B cell (primary cell): ENCODE measurements around the gene RNF26. TPM values are rescaled to one million over a fixed set of nuclear protein-coding genes. Genes with fewer than 3 reads are reported as not detected.

Experiments
- ATAC-seq: fragments of 200-7000 bp; cut with Tn5 transposase; one replicate; pipeline ENCODE4 v1.10.0; 2021; ENCODE audit warnings: low read depth, mild to moderate bottlenecking, moderate number of reproducible peaks, moderate library complexity
- CTCF ChIA-PET: fragments of 350-600 bp; sonication (Branson Sonifier 250); formaldehyde crosslinking; loops from one replicate; lab custom pipeline; 2021; ENCODE audit warnings: antibody characterized with exemption, inconsistent platforms; lab: Charles Lee
- POLR2A ChIA-PET: fragments of 350-600 bp; sonication (Branson Sonifier 250); formaldehyde crosslinking; loops from one replicate; lab custom pipeline; 2021; ENCODE audit warnings: antibody characterized with exemption; lab: Charles Lee
- DNase-seq: peaks from one replicate; pipeline ENCODE4 v3.0.0; 2013
- H2AFZ ChIP-seq: 2 replicates; pipeline ENCODE4 v1.6.1; 2012; ENCODE audit warnings: mild to moderate bottlenecking, low read depth, low read length; ENCODE audit not compliant: insufficient read depth, poor library complexity, severe bottlenecking
- H3K27ac ChIP-seq, 2 donors: 1 replicate in 1 of 2; 2 replicates in 1 of 2; pipeline ENCODE4 v1.5.1; 2012 to 2013; ENCODE audit warnings: low read length in 2 of 2, mild to moderate bottlenecking in 2 of 2, moderate library complexity in 1 of 2
- H3K27me3 ChIP-seq, 4 experiments: fragments of 200-600 bp in 1 of 4; sonication (generic) in 1 of 4; replicated peaks in 1 of 4; 1 replicate in 2 of 4; 2 replicates in 2 of 4; pipeline versions ENCODE4 v1.6.1 to v1.7.0; 2013 to 2016; ENCODE audit warnings: low read length in 3 of 4, mild to moderate bottlenecking in 2 of 4, mixed read lengths in 1 of 4, moderate library complexity in 1 of 4; ENCODE audit not compliant: insufficient read depth in 4 of 4, control insufficient read depth in 3 of 4; ENCODE audit errors: control extremely low read depth in 1 of 4
- H3K36me3 ChIP-seq, 2 experiments: replicated peaks in 1 of 2; 1 replicate in 1 of 2; 2 replicates in 1 of 2; pipeline versions ENCODE4 v1.6.1 to v1.7.1; 2013; ENCODE audit warnings: low read length in 1 of 2; ENCODE audit not compliant: insufficient read depth in 2 of 2, control insufficient read depth in 1 of 2; ENCODE audit errors: control extremely low read depth in 1 of 2, extremely low read depth in 1 of 2
- H3K4me1 ChIP-seq, 2 donors: fragments of 200-600 bp in 1 of 2; sonication (generic) in 1 of 2; 1 replicate in 1 of 2; 2 replicates in 1 of 2; pipeline versions ENCODE4 v1.5.1 to v1.6.1; 2013 to 2017; ENCODE audit warnings: low read length in 2 of 2; ENCODE audit not compliant: control insufficient read depth in 2 of 2, insufficient read depth in 2 of 2
- H3K4me2 ChIP-seq: replicated peaks from 2 replicates; pipeline ENCODE3; 2012; ENCODE audit warnings: mild to moderate bottlenecking, low read depth, low read length; ENCODE audit not compliant: poor library complexity, severe bottlenecking
- H3K4me3 ChIP-seq, 5 experiments: fragments of 200-600 bp in 1 of 5; sonication (generic) in 1 of 5; 1 replicate in 3 of 5; 2 replicates in 2 of 5; pipeline versions ENCODE4 v1.5.1 to v1.7.0; 2011 to 2016; ENCODE audit warnings: low read length in 4 of 5, mild to moderate bottlenecking in 4 of 5, low read depth in 2 of 5, control low read depth in 1 of 5, moderate library complexity in 1 of 5; ENCODE audit not compliant: insufficient read depth in 1 of 5; ENCODE audit errors: control extremely low read depth in 1 of 5, extremely low read depth in 1 of 5
- H3K79me2 ChIP-seq: fragments of 200-600 bp; sonication (generic); one replicate; pipeline ENCODE4 v1.6.0; 2016; ENCODE audit warnings: low read length; ENCODE audit not compliant: control insufficient read depth, insufficient read depth
- H3K9ac ChIP-seq: fragments of 200-600 bp; sonication (generic); 2 replicates; pipeline ENCODE4 v1.6.1; 2017; ENCODE audit warnings: mild to moderate bottlenecking, low read length, moderate library complexity
- H3K9me3 ChIP-seq, 3 donors: one replicate each; pipeline versions ENCODE4 v1.6.1 to v1.7.1; 2013; ENCODE audit warnings: low read length in 2 of 3; ENCODE audit not compliant: control insufficient read depth in 2 of 3, insufficient read depth in 1 of 3; ENCODE audit errors: control extremely low read depth in 1 of 3
- H4K20me1 ChIP-seq: 2 replicates; pipeline ENCODE4 v1.6.0; 2012; ENCODE audit warnings: mild to moderate bottlenecking, low read length; ENCODE audit not compliant: insufficient read depth, control insufficient read depth, poor library complexity, severe bottlenecking
- H3K27ac Mint-ChIP-seq: one replicate; pipeline ENCODE4 v1.8.0; 2021; ENCODE audit warnings: mixed read lengths
- H3K27me3 Mint-ChIP-seq: one replicate; pipeline ENCODE4 v1.8.0; 2021; ENCODE audit warnings: mixed read lengths
- H3K4me1 Mint-ChIP-seq: one replicate; pipeline ENCODE4 v1.8.0; 2021; ENCODE audit warnings: mixed read lengths
- H3K4me3 Mint-ChIP-seq: one replicate; pipeline ENCODE4 v1.8.0; 2021; ENCODE audit warnings: mixed read lengths
- H3K9me3 Mint-ChIP-seq: one replicate; pipeline ENCODE4 v1.8.0; 2022; ENCODE audit warnings: mixed read lengths; ENCODE audit not compliant: insufficient read depth
- CTCF ChIP-seq: fragments of 200-600 bp; IDR thresholded peaks from one replicate; pipeline ENCODE4 v1.8.0; 2022; ENCODE audit warnings: antibody characterized with exemption, mild to moderate bottlenecking
- EZH2 ChIP-seq: IDR thresholded peaks from 2 replicates; pipeline ENCODE4 v1.6.1; 2012; ENCODE audit warnings: borderline replicate concordance, low read depth, mild to moderate bottlenecking, moderate library complexity, low read length; ENCODE audit not compliant: insufficient read depth, poor library complexity, severe bottlenecking
- WGBS: methylation state at CpG from one replicate; pipeline ENCODE4 v1.1.5; 2013; ENCODE audit warnings: missing lambda C conversion rate; ENCODE audit not compliant: insufficient coverage; 5-methylcytosine and 5-hydroxymethylcytosine counted together
- intact Hi-C: fragments of 100-400 bp; cut with micrococcal nuclease; formaldehyde crosslinking; loops from one replicate; pipeline ENCODE4 v1.10.0; 2022
- polyA plus RNA-seq: library from polyadenylated mRNA; depleted of rRNA; stranded (reverse); fragments of >200 nt; gene quantifications from 2 replicates; pipeline ENCODE4 v1.2.3, GENCODE V29; 2012
- total RNA-seq, 2 donors: library from RNA; stranded (reverse); fragments of 120-200 nt in 1 of 2; gene quantifications; 1 replicate in 1 of 2; 2 replicates in 1 of 2; pipeline versions ENCODE4 v1.2.3 to v1.2.4, GENCODE V29; 2013 to 2022

Gene RNF26
- total and polyA plus RNA-seq, 2 donors (not counting 1 experiment from before 2014, with no cell fraction given) = 15.5 to 21.8 TPM

GRCh38 chr11:119342362-119343130 lies 8.2 kb downstream of the RNF26 start:
- peaks cover 61% of the 10 kb centered on the region for H3K27me3 Mint-ChIP-seq
- CTCF ChIA-PET = interaction anchor here (2.4 kb wide), 1 partner anchor 13 kb away, joined by 11 read pairs; no protein-coding TSS in a partner anchor
- no peak overlapping the region for H3K27ac Mint-ChIP-seq
- no peaks in the 10 kb centered on the region for H3K36me3 ChIP-seq
- no peak overlapping the region for H3K27ac ChIP-seq
- peaks cover 7% of the 10 kb centered on the region for H4K20me1 ChIP-seq
- H3K9me3 Mint-ChIP-seq = no peaks in the 10 kb centered on the region
- WGBS = 85% methylated on average over 10 of the region's 10 CpGs
- no peak overlapping the region for H3K4me2 ChIP-seq
- no peak overlapping the region for H2AFZ ChIP-seq
- H3K79me2 ChIP-seq = no peaks in the 10 kb centered on the region
- no peak overlapping the region for H3K4me3 ChIP-seq
- TF ChIP-seq EZH2 (no peak), CTCF (no peak)
- intact Hi-C loops = no loop called here
- peaks cover 0 to 62% (median 32%) of the 10 kb centered on the region in 4 experiments for H3K27me3 ChIP-seq
- POLR2A ChIA-PET = interaction anchor here (0.7 kb wide), 1 partner anchor 1374 kb away, joined by 3 read pairs; no protein-coding TSS in a partner anchor
- peaks cover 31% of the 10 kb centered on the region in 2 donors for H3K4me1 ChIP-seq
- ATAC-seq (no peak), DNase-seq (no peak)
- no peak overlapping the region for H3K4me3 Mint-ChIP-seq
- no peak overlapping the region for H3K9ac ChIP-seq
- H3K4me1 Mint-ChIP-seq = peaks cover 23% of the 10 kb centered on the region
- peaks cover 0 to 3% (median 0%) of the 10 kb centered on the region in 3 donors for H3K9me3 ChIP-seq

GRCh38 chr11:119343726-119344125 lies 9.4 kb downstream of the RNF26 start:
- no peaks in the 10 kb centered on the region for H3K9me3 Mint-ChIP-seq
- Histone ChIP-seq H3K4me3 (no peak overlapping the region), H3K4me2 (no peak overlapping the region), H3K9ac (no peak overlapping the region), H3K36me3 (no peaks in the 10 kb centered on the region), H3K27me3 (peaks cover 0 to 60% (median 30%) of the 10 kb centered on the region in 4 experiments), H4K20me1 (peaks cover 3% of the 10 kb centered on the region), H3K27ac (no peak overlapping the region), H3K79me2 (no peaks in the 10 kb centered on the region), H3K4me1 (peaks cover 25 to 31% of the 10 kb centered on the region in 2 donors), H3K9me3 (peaks cover 0 to 3% (median 0%) of the 10 kb centered on the region in 3 donors), H2AFZ (no peak overlapping the region)
- no peak for TF ChIP-seq CTCF
- TF ChIP-seq EZH2 = no peak
- no peak for DNase-seq
- peaks cover 17% of the 10 kb centered on the region for H3K4me1 Mint-ChIP-seq
- H3K4me3 Mint-ChIP-seq = no peak overlapping the region
- ATAC-seq = no peak
- 94% methylated on average over 4 of the region's 7 CpGs for WGBS
- no peak overlapping the region for H3K27ac Mint-ChIP-seq
- ChIA-PET POLR2A (no interaction called here), CTCF (interaction anchor here (1.4 kb wide), 1 partner anchor 12 kb away, joined by 9 read pairs; no protein-coding TSS in a partner anchor)
- intact Hi-C loops = no loop called here
- peaks cover 65% of the 10 kb centered on the region for H3K27me3 Mint-ChIP-seq
